ENCODE measurements around the gene KLHL6.
"Not testable (repeated sequence)": the region's sequence is repeated elsewhere in the genome, so short reads cannot be mapped to it uniquely, and the experiment has no call there.

The KLHL6 gene

DNA sequence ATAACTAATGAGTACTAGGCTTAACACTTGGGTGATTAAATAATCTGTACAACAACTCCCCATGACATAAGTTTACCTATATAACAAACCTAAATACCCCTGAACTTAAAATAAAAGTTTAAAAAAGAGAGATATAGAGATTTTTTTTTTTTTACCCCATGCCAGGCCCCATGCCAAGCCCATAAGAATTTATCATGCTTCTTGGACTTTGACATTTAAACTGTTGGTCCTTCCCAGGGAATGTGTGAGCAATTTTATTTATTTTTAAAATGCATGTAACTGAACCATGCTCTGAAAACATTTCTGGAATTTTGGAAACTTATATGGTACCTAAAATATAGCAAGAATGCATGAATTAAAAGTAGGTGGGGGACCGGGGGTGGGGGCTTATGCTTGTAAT lies 26.3 kb downstream of the KLHL6 start:
- DNase-seq: no peak

DNA sequence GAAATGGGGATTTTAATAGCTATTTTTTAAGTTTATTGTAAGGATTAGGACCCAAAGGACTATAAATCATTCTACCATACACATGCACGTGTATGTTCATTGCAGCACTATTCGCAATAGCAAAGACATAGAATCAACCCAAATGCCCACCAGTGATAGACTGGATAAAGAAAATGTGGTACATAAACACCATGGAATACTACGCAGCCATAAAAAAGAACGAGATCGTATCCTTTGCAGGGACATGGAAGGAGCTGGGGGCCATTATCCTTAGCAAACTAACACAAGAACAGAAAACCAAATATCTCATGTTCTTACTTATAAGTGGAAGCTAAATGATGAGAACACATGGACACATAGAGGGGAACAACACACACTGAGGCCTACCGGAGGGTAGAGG lies 26.7 kb downstream of the KLHL6 start:
- not testable (repeated sequence) for DNase-seq

DNA sequence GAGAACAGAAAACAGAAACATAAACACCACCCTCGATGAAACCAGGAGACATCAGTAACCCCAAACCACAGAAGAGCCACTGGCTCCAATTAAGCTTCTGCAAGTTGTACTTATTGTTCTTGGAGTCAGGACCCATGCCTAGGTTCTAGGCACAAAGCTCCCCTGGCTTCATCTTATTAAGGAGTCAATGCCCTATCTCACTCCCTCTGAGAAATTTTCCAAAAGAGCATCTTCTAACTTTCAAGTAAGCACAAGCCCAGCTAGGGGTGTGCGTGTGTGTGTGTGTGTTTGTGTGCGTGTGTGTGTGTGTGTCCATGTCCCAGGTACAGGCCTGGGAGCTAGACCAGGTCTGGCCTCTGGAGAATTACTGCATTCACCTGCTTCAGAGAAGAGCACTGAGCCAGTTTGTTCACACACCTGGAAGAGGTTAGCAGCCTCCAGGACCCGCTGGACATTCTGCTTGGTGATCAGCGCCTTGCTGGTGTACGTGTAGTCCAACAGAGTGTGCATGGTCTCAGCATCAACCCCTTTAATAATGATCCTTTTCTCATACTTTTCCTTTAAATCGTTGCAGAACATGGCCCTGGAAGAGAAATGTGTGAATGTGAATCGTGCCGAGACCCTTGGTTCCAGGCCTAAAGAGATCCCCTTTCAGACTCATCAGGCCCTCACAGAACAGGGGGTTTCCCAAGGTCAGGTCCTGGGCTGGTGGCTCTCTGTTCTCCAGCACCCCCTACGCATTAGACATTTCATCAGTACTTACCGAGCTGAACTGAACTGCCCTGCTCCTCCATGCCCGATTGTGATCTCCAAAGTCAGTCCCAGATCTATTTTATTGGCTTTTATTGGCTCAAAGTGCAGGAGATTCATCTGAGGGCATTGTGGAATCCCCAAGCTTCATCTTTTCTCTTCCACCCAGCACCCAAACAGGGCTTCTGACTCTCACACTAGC lies 27.8 kb downstream of the KLHL6 start:
- no peak for DNase-seq

GRCh38 chr3:183526838-183527427 lies 28.6 kb downstream of the KLHL6 start:
- DNase-seq: no peak

DNA sequence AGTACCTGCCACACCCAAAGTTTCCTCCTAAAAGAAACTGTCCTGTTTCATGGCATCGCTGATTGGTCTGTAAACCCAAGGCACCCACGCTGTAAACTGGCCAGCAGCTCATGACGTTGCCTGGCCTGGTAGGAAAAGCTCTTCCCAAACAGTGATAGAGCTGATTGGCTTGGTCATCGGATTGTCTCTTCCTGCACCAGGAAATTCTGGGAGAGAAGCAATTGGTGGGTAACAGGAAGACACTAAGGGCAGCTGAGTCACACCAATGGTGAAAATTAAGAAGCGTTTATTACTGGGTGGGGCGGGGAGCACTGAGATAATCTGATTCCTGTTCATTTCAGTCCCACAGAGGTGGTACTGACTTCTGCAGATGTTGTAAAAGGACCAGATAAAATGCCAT lies 31.0 kb downstream of the KLHL6 start:
- no peak for DNase-seq

DNA sequence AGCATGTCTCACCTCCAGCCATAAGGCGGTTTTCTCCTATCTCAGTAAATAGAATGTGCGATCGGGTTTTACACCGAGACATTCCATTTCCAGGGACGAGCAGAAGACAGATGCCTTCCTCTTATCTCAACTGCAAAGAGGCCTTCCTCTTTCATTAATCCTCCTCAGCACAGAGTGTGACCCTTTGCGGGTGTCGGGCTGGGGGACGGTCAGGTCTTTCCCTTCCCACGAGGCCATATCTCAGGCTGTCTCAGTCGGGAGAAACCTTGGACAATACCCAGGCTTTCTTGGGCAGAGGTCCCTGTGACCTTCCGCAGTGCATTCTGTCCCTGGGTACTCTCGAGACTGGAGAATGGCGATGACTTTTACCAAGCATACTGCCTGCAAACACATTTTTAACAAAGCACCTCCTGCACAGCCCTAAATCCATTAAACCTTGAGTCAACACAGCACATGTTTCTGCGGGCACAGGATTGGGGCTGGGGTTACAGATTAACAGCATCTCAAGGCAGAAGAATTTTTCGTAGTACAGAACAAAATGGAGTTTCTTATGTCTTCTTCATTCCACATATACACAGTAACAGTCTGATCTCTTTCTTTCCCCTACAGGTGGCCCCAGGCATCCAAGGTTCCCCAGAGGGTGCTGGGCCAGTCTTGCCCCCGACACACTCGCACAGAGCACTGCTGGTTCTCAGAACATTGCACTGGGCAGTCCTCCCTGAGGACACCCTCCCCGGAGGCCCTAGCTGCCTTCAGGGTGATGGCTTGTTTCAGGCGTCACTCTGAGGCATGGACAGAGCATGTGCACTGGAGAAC lies 34.6 kb downstream of the KLHL6 start:
- not testable (repeated sequence) for DNase-seq

DNA sequence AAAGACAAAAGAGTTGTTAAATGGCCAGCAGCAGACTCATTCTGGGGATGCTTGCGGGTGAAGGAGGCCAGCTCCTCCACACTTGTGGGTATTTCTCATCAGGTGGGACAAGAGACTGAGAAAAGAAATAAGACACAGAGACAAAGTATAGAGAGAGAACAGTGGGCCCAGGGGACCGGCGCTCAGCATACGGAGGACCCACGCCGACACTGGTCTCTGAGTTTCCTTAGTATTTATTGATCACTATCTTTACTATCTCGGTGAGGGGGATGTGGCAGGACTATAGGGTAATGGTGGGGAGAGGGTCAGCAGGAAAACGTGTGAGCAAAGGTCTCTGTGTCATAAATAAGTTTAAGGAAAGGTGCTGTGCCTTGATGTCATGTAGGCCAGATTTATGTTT lies 35.2 kb downstream of the KLHL6 start:
- not testable (repeated sequence) for DNase-seq

DNA sequence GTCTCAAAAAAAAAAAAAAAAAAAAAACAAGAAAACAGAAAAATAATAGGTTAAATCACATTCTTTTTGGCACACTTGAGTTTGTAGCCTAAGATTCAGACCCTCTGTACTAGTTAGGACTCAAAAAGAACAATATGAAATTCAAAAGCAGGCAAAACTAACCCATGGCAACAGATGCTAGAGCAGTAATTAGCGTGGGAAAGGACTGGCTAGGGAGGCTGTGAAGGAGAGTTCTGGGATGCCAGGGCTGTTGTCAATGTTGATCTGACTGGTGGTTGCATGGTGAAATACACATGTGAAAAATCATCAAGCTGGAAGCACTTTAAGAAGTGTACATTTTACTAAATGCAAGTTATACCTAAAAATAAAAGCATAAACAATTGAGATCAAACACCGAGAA lies 35.6 kb downstream of the KLHL6 start:
- no peak for DNase-seq

- peak; percentile 8 for DNase-seq
Observed at GRCh38 chr3:183518491-183519251, 36.8 kb downstream of the KLHL6 start.

DNA sequence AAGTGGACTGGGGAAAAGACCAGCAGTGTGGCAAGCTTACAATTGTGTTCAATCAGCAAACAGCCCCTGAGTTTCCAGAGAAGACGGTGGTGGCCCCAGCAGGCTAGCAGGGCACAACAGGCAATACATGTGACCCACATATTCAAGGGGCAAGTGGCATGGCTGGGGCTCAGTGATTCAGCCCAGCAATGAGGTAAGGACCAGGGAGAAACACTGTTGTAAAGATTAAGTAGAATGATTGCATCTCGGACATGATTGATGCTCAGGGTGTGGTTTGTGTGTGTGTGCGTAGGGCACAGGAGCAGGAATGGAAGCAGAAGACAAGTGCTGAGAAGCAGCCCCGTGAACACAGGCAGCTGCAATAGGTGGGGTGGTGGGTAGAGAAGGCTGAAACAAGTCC lies 37.9 kb downstream of the KLHL6 start:
- no peak for DNase-seq

GRCh38 chr3:183515968-183516851 lies 39.3 kb downstream of the KLHL6 start:
- DNase-seq: no peak

DNA sequence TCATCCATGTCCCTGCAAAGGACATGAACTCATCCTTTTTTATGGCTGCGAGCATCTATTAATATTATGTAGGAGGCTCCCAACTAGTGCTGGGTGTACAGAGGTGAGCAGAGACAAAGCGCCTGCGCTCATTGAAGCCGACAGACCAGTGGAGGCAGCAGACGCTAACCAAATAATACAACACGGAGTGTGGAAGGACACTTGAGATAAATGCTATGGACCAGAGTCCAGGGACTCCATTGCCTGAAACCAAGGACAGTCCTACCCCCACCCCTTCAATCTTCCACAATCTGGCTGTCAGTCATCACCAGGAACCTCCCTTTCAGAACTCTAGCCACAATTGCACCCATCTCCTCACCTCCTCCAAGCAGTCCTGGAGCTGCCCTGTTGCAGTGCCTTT lies 41.5 kb downstream of the KLHL6 start:
- DNase-seq: no peak

GRCh38 chr3:183513046-183513706 lies 42.3 kb downstream of the KLHL6 start:
- DNase-seq: no peak

GRCh38 chr3:183511286-183512131 lies 44.0 kb downstream of the KLHL6 start:
- not testable (repeated sequence) for DNase-seq

GRCh38 chr3:183508821-183509220 lies 46.7 kb downstream of the KLHL6 start:
- no peak for DNase-seq

GRCh38 chr3:183507551-183507950 lies 48.0 kb downstream of the KLHL6 start:
- no peak for DNase-seq

- DNase-seq: peak; percentile 5
Observed at GRCh38 chr3:183506674-183507320, 48.7 kb downstream of the KLHL6 start.

- no peak for DNase-seq
Observed at GRCh38 chr3:183504597-183504996, 50.9 kb downstream of the KLHL6 start.

- DNase-seq: no peak
Observed at GRCh38 chr3:183503746-183504145, 51.8 kb downstream of the KLHL6 start.
